HG03064 (cell line): Measurements from ENCODE around the gene HSF2BP.
"Not testable (repeated sequence)": the region's sequence is repeated elsewhere in the genome, so short reads cannot be mapped to it uniquely, and the experiment has no call there.

Source experiments
- ATAC-seq: cut with Tn5 transposase; IDR thresholded peaks from one replicate; pipeline ENCODE4 v1.9.1; 2021; ENCODE audit warnings: low read depth; ENCODE audit not compliant: unreplicated experiment

Gene HSF2BP

GRCh38 chr21:43659136-43660000, at the start of gene HSF2BP, which contains the start of gene RRP1B:
Gene HSF2BP, minus strand, starts transcription at chr21:43659488. Its CDS starts 1,392 bp downstream, at chr21:43658096.
Gene RRP1B, plus strand, starts transcription at chr21:43659560. Its CDS starts 105 bp downstream, at chr21:43659665.
- ATAC-seq: no peak

- no peak for ATAC-seq
Measured at GRCh38 chr21:43708745-43709381, 49.6 kb upstream of the HSF2BP start.

GRCh38 chr21:43707462-43707861, 48.2 kb upstream of the HSF2BP start:
- no peak for ATAC-seq

GRCh38 chr21:43703035-43703880, 44.0 kb upstream of the HSF2BP start:
- no peak for ATAC-seq

GRCh38 chr21:43702785-43703034, 43.4 kb upstream of the HSF2BP start:
- no peak for ATAC-seq

GRCh38 chr21:43701936-43702784, 42.9 kb upstream of the HSF2BP start:
- no peak for ATAC-seq

GRCh38 chr21:43699933-43700599, 40.8 kb upstream of the HSF2BP start:
- ATAC-seq: no peak

- ATAC-seq: not testable (repeated sequence)
Measured at GRCh38 chr21:43699492-43699777, 40.1 kb upstream of the HSF2BP start.

- ATAC-seq: no peak
Measured at GRCh38 chr21:43697758-43698643, 38.7 kb upstream of the HSF2BP start.

GRCh38 chr21:43696214-43696613, 36.9 kb upstream of the HSF2BP start:
- ATAC-seq: no peak

- ATAC-seq: no peak
Measured at GRCh38 chr21:43694437-43695079, 35.3 kb upstream of the HSF2BP start.

GRCh38 chr21:43693981-43694380, 34.7 kb upstream of the HSF2BP start:
- ATAC-seq: no peak

- no peak for ATAC-seq
Measured at GRCh38 chr21:43692949-43693348, 33.7 kb upstream of the HSF2BP start.

- no peak for ATAC-seq
Measured at GRCh38 chr21:43691801-43692200, 32.5 kb upstream of the HSF2BP start.

- no peak for ATAC-seq
Measured at GRCh38 chr21:43691086-43691795, 32.0 kb upstream of the HSF2BP start.

GRCh38 chr21:43690346-43690745, 31.1 kb upstream of the HSF2BP start:
- no peak for ATAC-seq

- no peak for ATAC-seq
Measured at GRCh38 chr21:43689556-43690337, 30.5 kb upstream of the HSF2BP start.
